Measurements from ENCODE around the gene ORM2.
"Not testable (repeated sequence)": the region's sequence is repeated elsewhere in the genome, so short reads cannot be mapped to it uniquely, and the experiment has no call there.

The ORM2 gene

GRCh38 chr9:114329625-114330022 is at the start of gene ORM2:
TSS of gene ORM2 (plus strand) at chr9:114329869. CDS start at chr9:114329905, 36 bp downstream.
- not testable (repeated sequence) for DNase-seq

- DNase-seq = no peak
Measured at GRCh38 chr9:114280636-114281472, 48.8 kb upstream of the ORM2 start.

- DNase-seq = peak; percentile 12
Measured at GRCh38 chr9:114281473-114282103, 48.1 kb upstream of the ORM2 start.

GRCh38 chr9:114282104-114282485 is 47.6 kb upstream of the ORM2 start:
- DNase-seq = no peak

- no peak for DNase-seq
Measured at GRCh38 chr9:114282507-114282906, 47.2 kb upstream of the ORM2 start.

- DNase-seq = no peak
Measured at GRCh38 chr9:114282926-114283325, 46.7 kb upstream of the ORM2 start.

- DNase-seq = no peak
Measured at GRCh38 chr9:114283551-114284111, 46.0 kb upstream of the ORM2 start.

GRCh38 chr9:114284316-114285060 is 45.2 kb upstream of the ORM2 start:
- DNase-seq = no peak

- DNase-seq = no peak
Measured at GRCh38 chr9:114285166-114285867, 44.4 kb upstream of the ORM2 start.

GRCh38 chr9:114286146-114286679 is 43.5 kb upstream of the ORM2 start:
- no peak for DNase-seq

GRCh38 chr9:114287001-114287762 is 42.5 kb upstream of the ORM2 start:
- DNase-seq = peak; percentile 53

GRCh38 chr9:114287763-114288192 is 41.9 kb upstream of the ORM2 start:
- DNase-seq = no peak

- DNase-seq = peak; percentile 60
Measured at GRCh38 chr9:114288193-114289091, 41.2 kb upstream of the ORM2 start.

- no peak for DNase-seq
Measured at GRCh38 chr9:114289106-114289505, 40.6 kb upstream of the ORM2 start.

GRCh38 chr9:114289571-114290481 is 39.8 kb upstream of the ORM2 start:
- DNase-seq = no peak

- no peak for DNase-seq
Measured at GRCh38 chr9:114290561-114290986, 39.1 kb upstream of the ORM2 start.

GRCh38 chr9:114291064-114291474 is 38.6 kb upstream of the ORM2 start:
- DNase-seq = peak; percentile 84

- DNase-seq = no peak
Measured at GRCh38 chr9:114291886-114292590, 37.6 kb upstream of the ORM2 start.

GRCh38 chr9:114294664-114295063 is 35.0 kb upstream of the ORM2 start:
- no peak for DNase-seq
